OCI-LY1 (cell line): ENCODE data around the gene COMP.

Source experiments
- H2AFZ ChIP-seq: fragments of 200-600 bp; sonication (generic), shearing (Covaris generic); 2 replicates; pipeline ENCODE4 v1.6.0; 2014; ENCODE audit warnings: antibody characterized with exemption, mild to moderate bottlenecking, low read length
- H3F3A ChIP-seq: fragments of 200-600 bp; sonication (generic), shearing (Covaris generic); 2 replicates; pipeline ENCODE4 v1.6.0; 2014; ENCODE audit warnings: mild to moderate bottlenecking, antibody characterized with exemption, low read length, moderate library complexity; ENCODE audit not compliant: insufficient read depth
- H3K27ac ChIP-seq: fragments of 200-600 bp; sonication (generic); 2 replicates; pipeline ENCODE4 v1.5.1; 2014; ENCODE audit warnings: low read length, mixed run types, mild to moderate bottlenecking, low read depth; ENCODE audit not compliant: poor library complexity, severe bottlenecking
- H3K27me3 ChIP-seq: fragments of 200-600 bp; sonication (generic); 2 replicates; pipeline ENCODE4 v1.6.0; 2014; ENCODE audit warnings: antibody characterized with exemption, mild to moderate bottlenecking, low read length, moderate library complexity; ENCODE audit not compliant: insufficient read depth
- H3K36me3 ChIP-seq: fragments of 200-600 bp; sonication (generic); 2 replicates; pipeline ENCODE4 v1.6.1; 2014; ENCODE audit warnings: mild to moderate bottlenecking, antibody characterized with exemption, low read length, moderate library complexity, mixed read lengths; ENCODE audit not compliant: insufficient read depth
- H3K4me1 ChIP-seq: fragments of 200-600 bp; sonication (generic); 2 replicates; pipeline ENCODE4 v1.5.1; 2014; ENCODE audit warnings: mild to moderate bottlenecking, low read length, moderate library complexity; ENCODE audit not compliant: insufficient read depth, severe bottlenecking
- H3K4me2 ChIP-seq: fragments of 200-600 bp; sonication (generic), shearing (Covaris generic); 2 replicates; pipeline ENCODE4 v1.6.1; 2014; ENCODE audit warnings: low read length
- H3K4me3 ChIP-seq: fragments of 200-600 bp; sonication (generic); 2 replicates; pipeline ENCODE4 v1.5.1; 2014; ENCODE audit warnings: low read length, low read depth, mild to moderate bottlenecking, mixed read lengths; ENCODE audit not compliant: poor library complexity, severe bottlenecking
- H3K79me2 ChIP-seq: fragments of 200-600 bp; shearing (Covaris generic); 2 replicates; pipeline ENCODE4 v1.6.1; 2016; ENCODE audit warnings: mixed run types, low read length, mixed read lengths; ENCODE audit not compliant: insufficient read depth
- H3K9ac ChIP-seq: fragments of 200-600 bp; sonication (generic), shearing (Covaris generic); 2 replicates; pipeline ENCODE4 v1.6.1; 2014; ENCODE audit warnings: mild to moderate bottlenecking, low read length, mixed read lengths
- H3K9me2 ChIP-seq: fragments of 200-600 bp; sonication (generic), shearing (Covaris generic); 2 replicates; pipeline ENCODE4 v1.6.1; 2014; ENCODE audit warnings: low read depth, mild to moderate bottlenecking, low read length, mixed read lengths
- H3K9me3 ChIP-seq: fragments of 200-600 bp; shearing (Covaris generic); 2 replicates; pipeline ENCODE4 v1.6.1; 2014; ENCODE audit warnings: low read length, mixed read lengths
- H4K20me1 ChIP-seq: fragments of 200-600 bp; sonication (generic), shearing (Covaris generic); 2 replicates; pipeline ENCODE4 v1.6.0; 2016; ENCODE audit warnings: mild to moderate bottlenecking, low read length; ENCODE audit not compliant: insufficient read depth
- EZH2 ChIP-seq: fragments of 200-600 bp; sonication (generic), shearing (Covaris generic); IDR thresholded peaks from 2 replicates; pipeline ENCODE4 v1.8.0; 2017; ENCODE audit warnings: borderline replicate concordance, mixed run types, mild to moderate bottlenecking, antibody characterized with exemption, low read length, moderate library complexity, mixed read lengths
- TF ChIP-seq, protein P1 (sequence below): fragments of 200-600 bp; sonication (generic), shearing (Covaris generic); IDR thresholded peaks from 2 replicates; pipeline ENCODE4 v1.5.1; 2017; ENCODE audit warnings: mild to moderate bottlenecking, antibody characterized with exemption, low read length, moderate library complexity, mixed read lengths

The COMP gene

DNA sequence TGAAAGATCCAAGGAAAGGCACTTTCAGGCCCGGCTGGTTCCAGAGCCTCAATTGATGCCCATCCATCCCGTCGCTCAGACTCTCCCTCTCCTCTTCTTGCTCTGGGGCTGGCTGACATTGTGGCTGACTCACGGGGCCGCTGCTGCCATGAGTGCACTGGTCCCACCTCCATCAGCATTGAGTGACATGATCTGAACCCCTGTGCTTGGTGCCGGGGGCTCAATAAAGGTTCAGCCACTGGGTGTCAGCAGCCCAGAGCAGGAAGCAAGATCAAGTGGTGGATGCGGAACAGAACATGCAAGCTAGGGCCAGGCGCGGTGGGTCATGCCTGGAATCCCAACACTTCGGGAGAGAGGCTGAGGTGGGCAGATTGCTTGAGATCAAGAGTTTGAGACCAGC lies 39.5 kb downstream of the COMP start:
- Histone ChIP-seq H3K9ac (no peak overlapping the region), H3K4me2 (no peak overlapping the region), H3K9me3 (no peaks in the 10 kb centered on the region), H3K9me2 (no peaks in the 10 kb centered on the region), H3K27ac (no peak overlapping the region), H3K79me2 (no peaks in the 10 kb centered on the region), H2AFZ (no peak overlapping the region), H3K4me3 (no peak overlapping the region), H4K20me1 (no peaks in the 10 kb centered on the region), H3K36me3 (peaks cover 5% of the 10 kb centered on the region; the same call in 1 of the 2 replicates), H3K4me1 (no peaks in the 10 kb centered on the region), H3F3A (no peaks in the 10 kb centered on the region), H3K27me3 (no peaks in the 10 kb centered on the region)
- TF ChIP-seq, protein P1, sequence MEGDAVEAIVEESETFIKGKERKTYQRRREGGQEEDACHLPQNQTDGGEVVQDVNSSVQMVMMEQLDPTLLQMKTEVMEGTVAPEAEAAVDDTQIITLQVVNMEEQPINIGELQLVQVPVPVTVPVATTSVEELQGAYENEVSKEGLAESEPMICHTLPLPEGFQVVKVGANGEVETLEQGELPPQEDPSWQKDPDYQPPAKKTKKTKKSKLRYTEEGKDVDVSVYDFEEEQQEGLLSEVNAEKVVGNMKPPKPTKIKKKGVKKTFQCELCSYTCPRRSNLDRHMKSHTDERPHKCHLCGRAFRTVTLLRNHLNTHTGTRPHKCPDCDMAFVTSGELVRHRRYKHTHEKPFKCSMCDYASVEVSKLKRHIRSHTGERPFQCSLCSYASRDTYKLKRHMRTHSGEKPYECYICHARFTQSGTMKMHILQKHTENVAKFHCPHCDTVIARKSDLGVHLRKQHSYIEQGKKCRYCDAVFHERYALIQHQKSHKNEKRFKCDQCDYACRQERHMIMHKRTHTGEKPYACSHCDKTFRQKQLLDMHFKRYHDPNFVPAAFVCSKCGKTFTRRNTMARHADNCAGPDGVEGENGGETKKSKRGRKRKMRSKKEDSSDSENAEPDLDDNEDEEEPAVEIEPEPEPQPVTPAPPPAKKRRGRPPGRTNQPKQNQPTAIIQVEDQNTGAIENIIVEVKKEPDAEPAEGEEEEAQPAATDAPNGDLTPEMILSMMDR: no peak
- no peak for TF ChIP-seq EZH2

DNA sequence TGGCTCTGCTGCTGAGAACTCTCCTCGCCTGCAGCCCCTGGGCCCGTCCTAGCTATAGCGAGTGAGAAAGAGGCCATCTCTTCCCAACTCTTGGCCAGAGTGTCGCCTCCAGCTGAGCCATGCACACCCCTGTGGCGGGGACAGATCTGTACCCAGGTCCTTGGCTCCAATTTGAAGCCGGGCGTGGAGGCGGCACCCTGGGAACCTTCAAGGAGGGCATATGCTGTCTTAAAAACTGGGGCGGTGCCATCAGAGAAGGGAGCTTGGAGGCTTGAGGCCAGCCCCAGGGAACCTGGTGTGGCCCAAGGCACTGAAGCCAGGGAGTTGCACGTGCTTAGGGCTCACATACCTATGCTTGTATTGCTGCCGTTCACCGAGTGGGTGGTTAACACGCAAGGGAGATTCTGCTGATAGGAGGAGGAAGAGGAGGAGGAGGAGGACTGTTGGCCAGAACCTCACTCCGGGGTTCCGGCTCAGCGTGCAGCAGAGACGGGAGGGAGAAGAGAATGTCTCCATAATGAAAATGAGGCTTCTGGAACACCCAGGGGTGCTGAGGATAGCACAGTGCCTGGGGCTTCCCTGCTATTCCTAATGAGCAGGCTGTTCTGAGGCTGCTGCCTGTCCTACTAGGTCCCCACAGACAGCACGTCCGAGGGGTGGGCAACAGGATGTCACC lies 40.7 kb downstream of the COMP start:
- no peaks in the 10 kb centered on the region for H3K79me2 ChIP-seq
- H3K4me3 ChIP-seq: no peak overlapping the region
- H3K9me2 ChIP-seq: no peaks in the 10 kb centered on the region
- H4K20me1 ChIP-seq: no peaks in the 10 kb centered on the region
- TF ChIP-seq EZH2: no peak
- TF ChIP-seq, protein P1: no peak
- H3K4me1 ChIP-seq: no peaks in the 10 kb centered on the region
- H3K4me2 ChIP-seq: no peak overlapping the region
- no peaks in the 10 kb centered on the region for H3K27me3 ChIP-seq
- H3K36me3 ChIP-seq: peaks cover 5% of the 10 kb centered on the region; the same call in 1 of the 2 replicates
- no peaks in the 10 kb centered on the region for H3F3A ChIP-seq
- no peaks in the 10 kb centered on the region for H3K9me3 ChIP-seq
- no peak overlapping the region for H3K9ac ChIP-seq
- H3K27ac ChIP-seq: no peak overlapping the region
- no peak overlapping the region for H2AFZ ChIP-seq

DNA sequence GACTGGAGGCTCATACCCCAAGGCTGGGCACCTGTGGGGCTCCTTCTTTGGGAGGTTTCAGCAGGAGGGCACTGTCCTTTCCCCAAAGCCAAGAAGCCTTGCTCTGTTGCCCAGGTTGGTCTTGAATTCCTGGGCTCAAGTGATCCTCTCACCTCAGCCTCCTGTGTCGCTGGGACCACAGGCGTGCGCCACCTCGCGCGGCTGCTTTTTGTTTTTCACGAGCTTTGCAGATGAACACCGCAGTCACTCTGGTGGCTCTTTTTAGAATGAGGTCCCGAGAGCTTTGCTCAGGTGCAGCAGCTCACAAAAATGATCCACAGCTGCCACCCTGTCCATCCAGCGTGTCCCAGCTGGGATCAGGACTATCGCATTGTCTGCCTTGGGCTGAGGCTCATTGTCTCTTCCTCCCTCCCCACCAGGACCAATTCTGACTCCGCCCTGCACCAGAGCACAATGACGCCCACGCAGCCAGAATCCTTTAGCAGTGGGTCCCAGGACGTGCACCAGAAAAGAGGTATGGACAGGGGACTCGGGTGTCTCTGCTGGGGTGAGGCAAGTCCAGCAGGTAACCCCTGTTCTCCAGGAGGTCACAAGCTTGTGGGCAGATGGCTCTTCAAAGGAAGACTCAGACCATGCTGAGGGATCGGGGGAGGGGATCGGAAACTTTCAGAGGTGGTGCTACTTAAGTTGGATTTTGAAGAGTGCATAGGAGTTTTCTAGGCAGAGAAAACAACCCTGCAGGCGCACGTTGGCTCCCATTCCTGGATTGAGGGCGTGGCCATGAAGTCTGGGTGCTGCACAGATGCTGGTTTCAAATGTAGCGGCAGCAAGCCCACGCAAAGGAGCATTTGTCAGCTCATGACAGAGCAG lies 41.5 kb downstream of the COMP start:
- no peaks in the 10 kb centered on the region for H3F3A ChIP-seq
- H3K27ac ChIP-seq: no peak overlapping the region
- H3K4me3 ChIP-seq: no peak overlapping the region
- H2AFZ ChIP-seq: no peak overlapping the region
- no peaks in the 10 kb centered on the region for H3K27me3 ChIP-seq
- H3K36me3 ChIP-seq: peaks cover 5% of the 10 kb centered on the region; the same call in 1 of the 2 replicates
- H3K4me1 ChIP-seq: no peaks in the 10 kb centered on the region
- H3K9me2 ChIP-seq: no peaks in the 10 kb centered on the region
- no peaks in the 10 kb centered on the region for H3K79me2 ChIP-seq
- H3K9ac ChIP-seq: no peak overlapping the region
- TF ChIP-seq, protein P1: no peak
- TF ChIP-seq EZH2: no peak
- no peaks in the 10 kb centered on the region for H3K9me3 ChIP-seq
- no peak overlapping the region for H3K4me2 ChIP-seq
- no peaks in the 10 kb centered on the region for H4K20me1 ChIP-seq
